Keratinocyte (primary cell): ENCODE data around the gene ATXN7L3.

Source experiments
- CTCF ChIP-seq, 3 experiments: IDR thresholded peaks in 1 of 3; conservative IDR thresholded peaks in 1 of 3; optimal IDR thresholded peaks in 1 of 3; 2 replicates in 2 of 3; 3 replicates in 1 of 3; pipeline versions ENCODE3 to v1.5.1; 2011; ENCODE audit warnings: low read length in 3 of 3, mild to moderate bottlenecking in 3 of 3, moderate library complexity in 2 of 3, control low read depth in 1 of 3, inconsistent platforms in 1 of 3; ENCODE audit not compliant: insufficient read depth in 2 of 3; ENCODE audit errors: extremely low read depth in 1 of 3
- EZH2 ChIP-seq: IDR thresholded peaks from one replicate; pipeline ENCODE4 v1.6.1; 2012; ENCODE audit warnings: inconsistent platforms, mild to moderate bottlenecking, low read length, moderate library complexity

GRCh38 chr17:44217738-44218343 is 18.2 kb upstream of the ATXN7L3 start:
- TF ChIP-seq CTCF (optimal IDR thresholded peaks at IDR 0.05 in 1 of 3, IDR thresholded peaks at IDR 0.05 in 1 of 3, conservative IDR thresholded peaks at IDR 0.05 in 1 of 3; ENCODE audit: extremely low read depth in 1 of 3, insufficient read depth in 2 of 3, low read length in 3 of 3), result no peak
- no peak for TF ChIP-seq EZH2
